ENCODE data around the gene GRIK2.
A peak's percentile ranks its signal among the peaks of the same experiment; 100 is the strongest.
"Not testable (repeated sequence)": the region's sequence is repeated elsewhere in the genome, so short reads cannot be mapped to it uniquely, and the experiment has no call there.

Gene GRIK2

GRCh38 chr6:101393251-101393828 is at the start of gene GRIK2:
TSS of gene GRIK2 (plus strand) at chr6:101393708.
- DNase-seq, result peak; percentile 69

GRCh38 chr6:101344885-101345284 is 48.6 kb upstream of the GRIK2 start:
- no peak for DNase-seq

GRCh38 chr6:101348816-101349215 is 44.7 kb upstream of the GRIK2 start:
- DNase-seq, result no peak

GRCh38 chr6:101350631-101351030 is 42.9 kb upstream of the GRIK2 start:
- DNase-seq, result not testable (repeated sequence)

- DNase-seq, result no peak
Measured at GRCh38 chr6:101351173-101351572, 42.3 kb upstream of the GRIK2 start.

- DNase-seq, result no peak
Measured at GRCh38 chr6:101352316-101352715, 41.2 kb upstream of the GRIK2 start.

GRCh38 chr6:101365181-101365580 is 28.3 kb upstream of the GRIK2 start:
- no peak for DNase-seq

- no peak for DNase-seq
Measured at GRCh38 chr6:101379926-101380325, 13.6 kb upstream of the GRIK2 start.

GRCh38 chr6:101380897-101381630 is 12.4 kb upstream of the GRIK2 start:
- DNase-seq, result no peak

- not testable (repeated sequence) for DNase-seq
Measured at GRCh38 chr6:101383747-101384146, 9.8 kb upstream of the GRIK2 start.

- DNase-seq, result no peak
Measured at GRCh38 chr6:101386982-101387381, 6.5 kb upstream of the GRIK2 start.

- DNase-seq, result peak; percentile 88
Measured at GRCh38 chr6:101391772-101392585, 1.5 kb upstream of the GRIK2 start.

- peak; percentile 63 for DNase-seq
Measured at GRCh38 chr6:101392586-101393230, 800 bp upstream of the GRIK2 start.

GRCh38 chr6:101393829-101394251 is 332 bp downstream of the GRIK2 start:
- DNase-seq, result peak; percentile 69

- peak; percentile 21 for DNase-seq
Measured at GRCh38 chr6:101394936-101395335, 1.4 kb downstream of the GRIK2 start.

GRCh38 chr6:101395345-101395744 is 1.8 kb downstream of the GRIK2 start:
- DNase-seq, result peak; percentile 26

- no peak for DNase-seq
Measured at GRCh38 chr6:101396548-101397173, 3.2 kb downstream of the GRIK2 start.

- peak; percentile 80 for DNase-seq
Measured at GRCh38 chr6:101397199-101397598, 3.7 kb downstream of the GRIK2 start.

- no peak for DNase-seq
Measured at GRCh38 chr6:101398716-101399615, 5.5 kb downstream of the GRIK2 start.

GRCh38 chr6:101399616-101400162 is 6.2 kb downstream of the GRIK2 start:
- DNase-seq, result no peak
